ENCODE results near the gene CPNE4. TPM values are rescaled to one million over a fixed set of nuclear protein-coding genes. Genes with fewer than 3 reads are reported as not detected.

CPNE4 gene
- total RNA-seq, 4 donors from 2014 or later: 0.79 TPM; not detected in 3

GRCh38 chr3:132037581-132037980 is 2.8 kb upstream of the CPNE4 start:
- TF ChIP-seq CTCF (IDR thresholded peaks at IDR 0.05): no peak
- ATAC-seq (ENCODE audit: low FRiP score) (no peak), DNase-seq (ENCODE audit: low spot score) (no peak)

- ATAC-seq (ENCODE audit: low FRiP score) (no peak), DNase-seq (ENCODE audit: low spot score) (no peak)
- TF ChIP-seq CTCF (IDR thresholded peaks at IDR 0.05): no peak
Measured at GRCh38 chr3:132037056-132037455, 2.2 kb upstream of the CPNE4 start.

- ATAC-seq (ENCODE audit: low FRiP score) (no peak), DNase-seq (ENCODE audit: low spot score) (no peak)
- TF ChIP-seq CTCF (IDR thresholded peaks at IDR 0.05): no peak
Measured at GRCh38 chr3:132034097-132034485, 723 bp downstream of the CPNE4 start.

- TF ChIP-seq CTCF (IDR thresholded peaks at IDR 0.05): no peak
- ATAC-seq (ENCODE audit: low FRiP score): no peak
- DNase-seq (ENCODE audit: low spot score): no peak
Measured at GRCh38 chr3:132033471-132033870, 1.3 kb downstream of the CPNE4 start.

- DNase-seq (ENCODE audit: low spot score): no peak
- ATAC-seq (ENCODE audit: low FRiP score): no peak
- TF ChIP-seq CTCF (IDR thresholded peaks at IDR 0.05): no peak
Measured at GRCh38 chr3:132032959-132033358, 1.9 kb downstream of the CPNE4 start.

GRCh38 chr3:132029182-132029902 is 5.5 kb downstream of the CPNE4 start:
- DNase-seq (ENCODE audit: low spot score) (peak; percentile 79), ATAC-seq (ENCODE audit: low FRiP score) (no peak)
- TF ChIP-seq CTCF (IDR thresholded peaks at IDR 0.05): no peak

- ATAC-seq (ENCODE audit: low FRiP score): no peak
- no peak for DNase-seq (ENCODE audit: low spot score)
- TF ChIP-seq CTCF (IDR thresholded peaks at IDR 0.05): no peak
Measured at GRCh38 chr3:132022914-132023313, 11.9 kb downstream of the CPNE4 start.
